HFF-Myc (cell line): ENCODE measurements around the gene MAGI1.

Experiments used
- DNase-seq: peaks from one replicate; pipeline ENCODE4 v3.0.0-alpha.2; 2011; ENCODE audit warnings: low read depth; ENCODE audit errors: extremely low read depth
- H3K4me3 ChIP-seq: replicated peaks from 2 replicates; pipeline ENCODE4 v1.5.1; 2011; ENCODE audit warnings: low read depth, mild to moderate bottlenecking, control low read depth, low read length
- TF ChIP-seq, protein P1 (sequence below): IDR thresholded peaks from 2 replicates; pipeline ENCODE4 v1.5.1; 2012; ENCODE audit warnings: mild to moderate bottlenecking, low read depth, low read length, control low read depth; ENCODE audit errors: missing control alignments

Gene MAGI1

GRCh38 chr3:65979162-65979561 is 59.6 kb downstream of the MAGI1 start:
- DNase-seq = peak; percentile 67
- TF ChIP-seq, protein P1, sequence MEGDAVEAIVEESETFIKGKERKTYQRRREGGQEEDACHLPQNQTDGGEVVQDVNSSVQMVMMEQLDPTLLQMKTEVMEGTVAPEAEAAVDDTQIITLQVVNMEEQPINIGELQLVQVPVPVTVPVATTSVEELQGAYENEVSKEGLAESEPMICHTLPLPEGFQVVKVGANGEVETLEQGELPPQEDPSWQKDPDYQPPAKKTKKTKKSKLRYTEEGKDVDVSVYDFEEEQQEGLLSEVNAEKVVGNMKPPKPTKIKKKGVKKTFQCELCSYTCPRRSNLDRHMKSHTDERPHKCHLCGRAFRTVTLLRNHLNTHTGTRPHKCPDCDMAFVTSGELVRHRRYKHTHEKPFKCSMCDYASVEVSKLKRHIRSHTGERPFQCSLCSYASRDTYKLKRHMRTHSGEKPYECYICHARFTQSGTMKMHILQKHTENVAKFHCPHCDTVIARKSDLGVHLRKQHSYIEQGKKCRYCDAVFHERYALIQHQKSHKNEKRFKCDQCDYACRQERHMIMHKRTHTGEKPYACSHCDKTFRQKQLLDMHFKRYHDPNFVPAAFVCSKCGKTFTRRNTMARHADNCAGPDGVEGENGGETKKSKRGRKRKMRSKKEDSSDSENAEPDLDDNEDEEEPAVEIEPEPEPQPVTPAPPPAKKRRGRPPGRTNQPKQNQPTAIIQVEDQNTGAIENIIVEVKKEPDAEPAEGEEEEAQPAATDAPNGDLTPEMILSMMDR = no peak
- H3K4me3 ChIP-seq = no peak overlapping the region

DNA sequence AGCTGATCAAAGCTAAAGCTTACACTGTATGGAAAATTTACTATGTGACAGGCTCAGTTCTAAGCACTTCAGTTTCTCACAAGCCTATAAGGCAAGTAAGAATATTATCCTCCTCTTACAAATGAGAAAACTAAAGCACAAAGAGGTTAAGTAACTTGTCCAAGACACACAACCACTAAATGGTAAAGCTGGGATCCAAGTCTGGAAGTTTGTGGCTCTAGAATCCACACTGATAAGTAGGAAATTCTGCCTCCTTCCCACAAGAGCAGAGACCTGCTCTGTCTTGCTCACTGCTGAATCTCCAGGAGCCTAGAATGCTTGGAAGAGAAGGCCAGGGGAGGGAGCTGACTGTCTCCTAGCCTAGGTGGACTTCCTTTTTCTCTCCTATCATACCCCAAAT is 60.6 kb downstream of the MAGI1 start:
- no peak overlapping the region for H3K4me3 ChIP-seq
- TF ChIP-seq, protein P1 = no peak
- DNase-seq = no peak

DNA sequence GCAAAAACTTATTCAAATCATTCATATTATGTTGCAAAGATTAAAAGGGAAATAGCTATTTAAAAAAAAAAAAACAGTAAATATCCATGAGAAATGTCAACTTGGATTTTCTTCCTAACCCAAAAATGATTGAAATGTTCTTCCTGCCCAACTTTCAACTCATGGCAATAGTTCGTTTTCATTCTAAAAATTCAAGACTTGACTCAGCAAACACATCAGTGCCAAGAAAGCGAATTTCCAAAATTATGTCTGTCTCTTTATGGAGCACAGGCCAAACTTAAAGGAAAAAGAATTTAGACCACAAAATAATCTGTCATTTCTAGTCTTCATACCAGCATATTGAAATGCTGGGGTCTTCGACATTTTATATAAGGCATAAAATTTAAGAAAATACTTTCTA is 63.7 kb downstream of the MAGI1 start:
- H3K4me3 ChIP-seq = no peak overlapping the region
- no peak for DNase-seq
- TF ChIP-seq, protein P1 = no peak

DNA sequence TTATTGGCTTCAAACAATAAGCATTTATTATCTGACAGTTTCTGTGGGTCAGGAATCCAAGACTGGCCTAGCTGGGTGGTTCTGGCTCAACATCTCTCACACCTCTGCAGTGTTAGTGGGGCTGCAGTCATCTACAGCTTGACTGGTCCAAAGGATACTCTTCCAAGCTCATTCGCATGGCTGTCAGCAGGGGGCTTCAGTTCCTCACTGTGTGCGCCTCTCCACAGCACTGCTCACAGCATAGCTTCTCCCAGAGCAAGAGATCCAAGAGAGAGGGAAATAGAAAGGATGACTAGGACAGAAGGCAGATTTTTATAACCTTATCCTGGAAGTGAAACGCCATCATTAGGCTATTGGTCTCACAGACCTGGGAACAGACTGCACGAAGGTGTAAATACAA is 64.2 kb downstream of the MAGI1 start:
- TF ChIP-seq, protein P1 = peak; percentile 25
- H3K4me3 ChIP-seq = no peak overlapping the region
- no peak for DNase-seq

GRCh38 chr3:65972765-65973164 is 66.0 kb downstream of the MAGI1 start:
- no peak for DNase-seq

DNA sequence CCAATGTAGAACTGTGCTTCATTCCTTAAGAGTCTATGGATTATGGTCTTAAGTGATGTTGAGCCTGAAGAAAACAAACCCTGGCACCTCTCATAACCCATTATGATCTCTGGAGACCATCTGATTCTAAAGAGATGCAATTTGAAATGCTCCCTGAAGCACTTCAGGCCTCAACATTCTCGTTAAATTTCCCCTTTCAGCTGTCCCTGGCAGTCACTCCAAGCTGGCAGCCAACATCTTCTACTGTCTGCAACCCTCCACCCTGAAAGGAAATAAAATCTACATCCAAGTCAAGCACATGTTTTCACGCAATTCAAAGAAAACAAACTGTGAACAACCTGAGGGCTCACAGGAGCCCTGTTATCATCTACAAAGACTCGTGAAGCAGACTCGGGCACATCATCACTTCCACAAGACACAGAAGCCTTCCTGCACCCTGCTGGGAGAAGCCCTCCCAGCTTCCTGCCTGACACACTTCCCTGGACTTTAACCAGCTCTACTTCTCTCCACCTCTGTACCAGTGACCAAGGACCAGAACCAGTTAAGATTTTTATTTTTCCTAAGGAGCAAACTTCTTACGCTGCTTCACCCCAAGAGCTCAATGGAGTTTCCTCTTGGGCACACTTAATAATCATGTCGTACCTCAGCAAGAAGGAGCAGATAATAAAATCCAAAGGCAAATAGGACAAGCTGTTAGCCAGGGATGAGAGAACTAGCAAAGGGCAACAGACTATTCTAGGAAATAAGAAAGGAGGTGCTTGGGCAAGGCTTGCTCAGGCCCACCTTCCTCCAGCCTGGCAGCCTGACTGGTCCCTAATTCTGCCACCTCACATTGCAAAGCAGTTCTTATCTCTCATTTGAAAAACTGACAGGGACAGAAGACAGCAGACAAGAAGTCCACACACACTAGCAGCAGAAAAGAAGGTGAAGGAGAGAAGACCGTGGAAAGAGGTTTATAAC is 67.1 kb downstream of the MAGI1 start:
- H3K4me3 ChIP-seq = no peak overlapping the region
- DNase-seq = no peak
- TF ChIP-seq, protein P1 = no peak

More at GRCh38 chr3:65972765-65973164, 66.0 kb downstream of the MAGI1 start:
- TF ChIP-seq, protein P1 = no peak
- no peak overlapping the region for H3K4me3 ChIP-seq
